Choroid plexus epithelial cell (primary cell): ENCODE data around the gene PPAT.

Source experiments
- DNase-seq: peaks from one replicate; pipeline ENCODE4 v3.0.0-alpha.2; 2010; ENCODE audit warnings: low read depth
- H3K4me3 ChIP-seq: 2 replicates; pipeline ENCODE4 v1.5.1; 2011; ENCODE audit warnings: low read depth, mild to moderate bottlenecking, control low read depth, low read length, moderate library complexity
- TF ChIP-seq, protein P1 (sequence below): conservative IDR thresholded peaks from 2 replicates; pipeline ENCODE4 v1.5.1; 2011; ENCODE audit warnings: low read depth, mild to moderate bottlenecking, control low read depth, inconsistent platforms, low read length, moderate library complexity

The PPAT gene

DNA sequence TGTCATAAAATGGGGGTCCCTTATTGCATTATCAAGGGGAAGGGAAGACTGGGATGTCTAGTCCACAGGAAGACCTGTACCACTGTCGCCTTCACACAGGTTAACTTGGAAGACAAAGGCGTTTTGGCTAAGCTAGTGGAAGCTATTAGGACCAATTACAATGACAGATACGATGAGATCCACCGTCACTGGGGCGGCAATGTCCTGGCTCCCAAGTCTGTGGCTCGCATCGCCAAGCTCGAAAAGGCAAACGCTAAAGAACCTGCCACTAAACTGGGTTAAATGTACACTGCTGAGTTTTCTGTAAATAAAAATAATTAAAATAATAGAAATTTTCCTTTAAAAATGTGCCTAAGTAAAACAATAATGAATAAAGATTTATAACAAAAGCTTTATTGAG, 78.8 kb downstream of the PPAT start:
- H3K4me3 ChIP-seq, result no peak overlapping the region
- DNase-seq, result no peak
- TF ChIP-seq, protein P1, sequence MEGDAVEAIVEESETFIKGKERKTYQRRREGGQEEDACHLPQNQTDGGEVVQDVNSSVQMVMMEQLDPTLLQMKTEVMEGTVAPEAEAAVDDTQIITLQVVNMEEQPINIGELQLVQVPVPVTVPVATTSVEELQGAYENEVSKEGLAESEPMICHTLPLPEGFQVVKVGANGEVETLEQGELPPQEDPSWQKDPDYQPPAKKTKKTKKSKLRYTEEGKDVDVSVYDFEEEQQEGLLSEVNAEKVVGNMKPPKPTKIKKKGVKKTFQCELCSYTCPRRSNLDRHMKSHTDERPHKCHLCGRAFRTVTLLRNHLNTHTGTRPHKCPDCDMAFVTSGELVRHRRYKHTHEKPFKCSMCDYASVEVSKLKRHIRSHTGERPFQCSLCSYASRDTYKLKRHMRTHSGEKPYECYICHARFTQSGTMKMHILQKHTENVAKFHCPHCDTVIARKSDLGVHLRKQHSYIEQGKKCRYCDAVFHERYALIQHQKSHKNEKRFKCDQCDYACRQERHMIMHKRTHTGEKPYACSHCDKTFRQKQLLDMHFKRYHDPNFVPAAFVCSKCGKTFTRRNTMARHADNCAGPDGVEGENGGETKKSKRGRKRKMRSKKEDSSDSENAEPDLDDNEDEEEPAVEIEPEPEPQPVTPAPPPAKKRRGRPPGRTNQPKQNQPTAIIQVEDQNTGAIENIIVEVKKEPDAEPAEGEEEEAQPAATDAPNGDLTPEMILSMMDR, result no peak

DNA sequence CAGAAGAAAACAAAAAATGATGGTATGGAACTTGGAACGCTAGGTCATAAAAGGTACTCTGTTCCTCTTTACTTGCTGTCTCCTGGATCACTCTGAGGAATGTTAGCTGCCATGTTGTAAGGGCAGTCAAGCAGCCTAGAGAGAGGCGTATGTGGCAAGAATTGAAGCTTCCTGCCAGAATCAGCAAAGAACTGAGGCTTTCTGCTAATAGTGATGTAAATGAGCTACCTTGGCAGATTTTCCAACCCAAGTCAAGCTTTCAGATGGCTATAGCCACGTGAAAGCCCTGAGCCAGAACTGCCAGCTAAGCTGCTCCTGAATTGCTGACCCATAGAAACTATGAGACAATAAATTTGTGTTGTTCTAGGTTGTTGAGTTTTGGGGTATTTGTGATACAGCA, 86.8 kb downstream of the PPAT start:
- TF ChIP-seq, protein P1, result no peak
- H3K4me3 ChIP-seq, result no peak overlapping the region
- no peak for DNase-seq

DNA sequence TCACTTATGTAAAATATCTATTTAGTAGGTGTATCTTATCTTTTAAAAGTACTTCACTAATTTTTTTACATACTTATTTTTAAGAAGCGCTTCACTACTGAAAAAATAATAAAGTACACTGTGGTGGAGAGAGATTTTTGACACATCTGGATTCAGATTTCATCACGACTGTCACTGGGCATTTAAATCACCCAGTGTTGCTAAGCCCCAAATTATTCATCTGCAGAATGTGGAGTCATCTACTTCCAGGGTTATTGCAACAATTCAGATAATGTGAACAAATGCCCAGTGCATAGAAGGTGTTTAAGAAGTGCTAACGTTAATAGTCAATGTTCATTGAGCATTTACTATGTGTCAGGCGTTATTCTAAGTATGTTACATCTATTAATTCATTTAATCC, 90.0 kb downstream of the PPAT start:
- no peak overlapping the region for H3K4me3 ChIP-seq
- TF ChIP-seq, protein P1, result no peak
- no peak for DNase-seq
